ENCODE measurements around the gene FAM131A.

FAM131A gene

GRCh38 chr3:184383033-184383740 is 45.8 kb downstream of the FAM131A start:
- no peak for TF ChIP-seq POLR2AphosphoS5 (IDR thresholded peaks at IDR 0.05; ENCODE audit: low read depth, low read length)
- TF ChIP-seq SIN3A (IDR thresholded peaks at IDR 0.05; ENCODE audit: borderline replicate concordance, insufficient read depth, low read length) = no peak
- no peak for TF ChIP-seq FOXP2 (optimal IDR thresholded peaks at IDR 0.05; ENCODE audit: borderline replicate concordance, extremely low read depth, extremely low read length, insufficient read depth)
- TF ChIP-seq, protein P1, sequence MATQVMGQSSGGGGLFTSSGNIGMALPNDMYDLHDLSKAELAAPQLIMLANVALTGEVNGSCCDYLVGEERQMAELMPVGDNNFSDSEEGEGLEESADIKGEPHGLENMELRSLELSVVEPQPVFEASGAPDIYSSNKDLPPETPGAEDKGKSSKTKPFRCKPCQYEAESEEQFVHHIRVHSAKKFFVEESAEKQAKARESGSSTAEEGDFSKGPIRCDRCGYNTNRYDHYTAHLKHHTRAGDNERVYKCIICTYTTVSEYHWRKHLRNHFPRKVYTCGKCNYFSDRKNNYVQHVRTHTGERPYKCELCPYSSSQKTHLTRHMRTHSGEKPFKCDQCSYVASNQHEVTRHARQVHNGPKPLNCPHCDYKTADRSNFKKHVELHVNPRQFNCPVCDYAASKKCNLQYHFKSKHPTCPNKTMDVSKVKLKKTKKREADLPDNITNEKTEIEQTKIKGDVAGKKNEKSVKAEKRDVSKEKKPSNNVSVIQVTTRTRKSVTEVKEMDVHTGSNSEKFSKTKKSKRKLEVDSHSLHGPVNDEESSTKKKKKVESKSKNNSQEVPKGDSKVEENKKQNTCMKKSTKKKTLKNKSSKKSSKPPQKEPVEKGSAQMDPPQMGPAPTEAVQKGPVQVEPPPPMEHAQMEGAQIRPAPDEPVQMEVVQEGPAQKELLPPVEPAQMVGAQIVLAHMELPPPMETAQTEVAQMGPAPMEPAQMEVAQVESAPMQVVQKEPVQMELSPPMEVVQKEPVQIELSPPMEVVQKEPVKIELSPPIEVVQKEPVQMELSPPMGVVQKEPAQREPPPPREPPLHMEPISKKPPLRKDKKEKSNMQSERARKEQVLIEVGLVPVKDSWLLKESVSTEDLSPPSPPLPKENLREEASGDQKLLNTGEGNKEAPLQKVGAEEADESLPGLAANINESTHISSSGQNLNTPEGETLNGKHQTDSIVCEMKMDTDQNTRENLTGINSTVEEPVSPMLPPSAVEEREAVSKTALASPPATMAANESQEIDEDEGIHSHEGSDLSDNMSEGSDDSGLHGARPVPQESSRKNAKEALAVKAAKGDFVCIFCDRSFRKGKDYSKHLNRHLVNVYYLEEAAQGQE (IDR thresholded peaks at IDR 0.05; ENCODE audit: insufficient read depth in 1 of 2, low read depth in 2 of 2, low read length in 2 of 2) = no peak
- TF ChIP-seq TAF1 (IDR thresholded peaks at IDR 0.05; ENCODE audit: borderline replicate concordance, insufficient read depth, low read length) = no peak

DNA sequence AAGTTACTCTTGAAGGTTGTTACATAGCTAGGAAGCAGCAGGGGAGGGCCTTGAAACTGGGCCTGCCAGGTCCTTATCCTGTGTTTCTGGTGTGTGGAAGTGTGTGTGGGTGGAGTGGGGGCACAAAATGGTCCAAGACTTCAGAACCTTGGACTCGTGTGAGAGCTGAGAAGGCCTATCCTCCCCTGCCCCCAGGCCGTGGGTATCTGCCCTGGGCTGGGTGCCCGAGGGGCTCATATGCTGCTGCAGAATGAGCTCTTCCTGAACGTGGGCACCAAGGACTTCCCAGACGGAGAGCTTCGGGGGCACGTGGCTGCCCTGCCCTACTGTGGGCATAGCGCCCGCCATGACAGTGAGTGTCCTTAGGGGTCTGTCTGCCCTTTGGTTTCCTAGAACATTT is 46.9 kb downstream of the FAM131A start:
- TF ChIP-seq, protein P1 (IDR thresholded peaks at IDR 0.05; ENCODE audit: insufficient read depth in 1 of 2, low read depth in 2 of 2, low read length in 2 of 2) = no peak
- TF ChIP-seq FOXP2 (optimal IDR thresholded peaks at IDR 0.05; ENCODE audit: borderline replicate concordance, extremely low read depth, extremely low read length, insufficient read depth) = no peak
- no peak for TF ChIP-seq SIN3A (IDR thresholded peaks at IDR 0.05; ENCODE audit: borderline replicate concordance, insufficient read depth, low read length)
- TF ChIP-seq POLR2AphosphoS5 (IDR thresholded peaks at IDR 0.05; ENCODE audit: low read depth, low read length) = no peak
- TF ChIP-seq TAF1 (IDR thresholded peaks at IDR 0.05; ENCODE audit: borderline replicate concordance, insufficient read depth, low read length) = no peak

DNA sequence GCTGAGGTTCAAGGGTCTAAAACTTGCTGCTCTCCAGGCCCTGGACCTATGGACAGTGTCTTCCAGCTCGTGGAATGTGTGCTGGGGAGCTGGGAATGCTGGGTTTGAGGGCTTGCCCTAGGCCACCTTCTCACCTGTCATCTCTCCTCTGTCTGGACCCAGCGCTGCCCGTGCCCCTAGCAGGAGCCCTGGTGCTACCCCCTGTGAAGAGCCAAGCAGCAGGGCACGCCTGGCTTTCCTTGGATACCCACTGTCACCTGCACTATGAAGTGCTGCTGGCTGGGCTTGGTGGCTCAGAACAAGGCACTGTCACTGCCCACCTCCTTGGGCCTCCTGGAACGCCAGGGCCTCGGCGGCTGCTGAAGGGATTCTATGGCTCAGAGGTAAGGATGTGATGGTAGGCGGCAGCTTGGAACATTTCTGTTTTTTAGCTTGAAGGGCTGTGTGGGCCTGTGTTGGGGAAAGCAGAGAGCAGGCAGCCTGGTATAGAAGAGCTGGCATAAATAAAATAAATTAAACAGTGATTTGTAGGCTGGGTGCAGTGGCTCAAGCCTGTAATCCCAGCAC is 47.5 kb downstream of the FAM131A start:
- TF ChIP-seq POLR2AphosphoS5 (IDR thresholded peaks at IDR 0.05; ENCODE audit: low read depth, low read length) (no peak), FOXP2 (optimal IDR thresholded peaks at IDR 0.05; ENCODE audit: borderline replicate concordance, extremely low read depth, extremely low read length, insufficient read depth) (no peak), TAF1 (IDR thresholded peaks at IDR 0.05; ENCODE audit: borderline replicate concordance, insufficient read depth, low read length) (no peak), SIN3A (IDR thresholded peaks at IDR 0.05; ENCODE audit: borderline replicate concordance, insufficient read depth, low read length) (no peak)
- TF ChIP-seq, protein P1 (IDR thresholded peaks at IDR 0.05; ENCODE audit: insufficient read depth in 1 of 2, low read depth in 2 of 2, low read length in 2 of 2) = no peak

DNA sequence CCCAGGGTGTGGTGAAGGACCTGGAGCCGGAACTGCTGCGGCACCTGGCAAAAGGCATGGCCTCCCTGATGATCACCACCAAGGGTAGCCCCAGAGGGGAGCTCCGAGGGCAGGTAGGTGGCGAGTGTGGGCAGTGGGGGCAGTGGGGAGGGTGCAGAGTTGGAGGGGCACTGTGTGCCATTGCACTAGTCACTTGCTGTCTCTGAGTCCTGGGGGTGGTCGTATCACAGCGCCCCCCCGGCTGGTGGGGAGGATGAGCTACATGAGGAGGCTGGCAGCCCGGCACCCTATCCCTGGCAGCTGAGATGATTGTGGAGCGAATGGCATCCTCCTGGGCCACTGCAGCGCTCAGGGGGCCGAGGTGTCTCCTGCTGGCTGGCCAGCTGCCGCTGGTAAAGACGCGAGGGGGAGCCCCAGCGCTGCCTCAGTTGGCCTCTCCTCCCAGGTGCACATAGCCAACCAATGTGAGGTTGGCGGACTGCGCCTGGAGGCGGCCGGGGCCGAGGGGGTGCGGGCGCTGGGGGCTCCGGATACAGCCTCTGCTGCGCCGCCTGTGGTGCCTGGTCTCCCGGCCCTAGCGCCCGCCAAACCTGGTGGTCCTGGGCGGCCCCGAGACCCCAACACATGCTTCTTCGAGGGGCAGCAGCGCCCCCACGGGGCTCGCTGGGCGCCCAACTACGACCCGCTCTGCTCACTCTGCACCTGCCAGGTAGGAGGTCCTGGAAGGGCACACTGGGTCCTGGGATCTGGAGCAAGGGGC is 48.8 kb downstream of the FAM131A start:
- TF ChIP-seq POLR2AphosphoS5 (IDR thresholded peaks at IDR 0.05; ENCODE audit: low read depth, low read length) (no peak), TAF1 (IDR thresholded peaks at IDR 0.05; ENCODE audit: borderline replicate concordance, insufficient read depth, low read length) (no peak), FOXP2 (optimal IDR thresholded peaks at IDR 0.05; ENCODE audit: borderline replicate concordance, extremely low read depth, extremely low read length, insufficient read depth) (no peak), SIN3A (IDR thresholded peaks at IDR 0.05; ENCODE audit: borderline replicate concordance, insufficient read depth, low read length) (no peak)
- TF ChIP-seq, protein P1 (IDR thresholded peaks at IDR 0.05; ENCODE audit: insufficient read depth in 1 of 2, low read depth in 2 of 2, low read length in 2 of 2) = no peak
